SK-N-MC (cell line): Measurements from ENCODE around the gene RAB3GAP1.

Experiments
- EZH2 ChIP-seq: fragments of 200-600 bp; sonication (generic); IDR thresholded peaks from one replicate; pipeline ENCODE4 v1.6.1; 2017; ENCODE audit warnings: antibody characterized with exemption
- POLR2AphosphoS5 ChIP-seq: IDR thresholded peaks from 2 replicates; pipeline ENCODE4 v1.6.1; 2012; ENCODE audit warnings: mild to moderate bottlenecking, low read depth, low read length, borderline replicate concordance

DNA sequence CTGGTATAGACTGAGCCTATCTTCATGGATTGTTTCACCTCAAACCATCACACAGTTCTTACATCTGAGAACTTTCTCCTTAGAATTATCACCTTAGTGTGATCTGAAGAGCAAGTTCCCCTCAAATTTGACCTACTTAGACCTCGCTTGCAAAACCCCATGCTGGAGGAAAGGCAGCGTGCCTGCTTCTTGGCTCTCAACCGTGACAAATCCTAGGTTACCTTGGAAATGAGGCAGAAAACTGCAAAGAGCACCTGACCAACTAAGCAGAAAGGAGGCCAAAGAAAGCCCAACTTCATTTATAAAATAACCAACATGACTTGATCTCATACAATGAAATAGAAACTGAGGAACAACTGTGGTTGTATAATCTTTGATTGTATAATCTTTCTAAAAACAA lies 146.4 kb downstream of the RAB3GAP1 start:
- TF ChIP-seq POLR2AphosphoS5 (no peak), EZH2 (no peak)
